Uterus (tissue), 2 donors: ENCODE data around the gene GPR6.

Experiments
- CTCF ChIP-seq, 4 experiments: fragments of 200-600 bp in 2 of 4; fragments of 450-650 bp in 2 of 4; sonication (generic) in 2 of 4; IDR thresholded peaks; one replicate each; pipeline ENCODE4 v1.5.1; 2016 to 2019; ENCODE audit warnings: antibody characterized with exemption in 4 of 4, mild to moderate bottlenecking in 2 of 4, moderate library complexity in 1 of 4
- POLR2A ChIP-seq, 2 donors: fragments of 450-650 bp; IDR thresholded peaks; one replicate each; pipeline ENCODE4 v1.6.1; 2016; ENCODE audit warnings: antibody characterized with exemption in 2 of 2, mild to moderate bottlenecking in 1 of 2, moderate library complexity in 1 of 2

GRCh38 chr6:109978174-109979032 is at the start of gene GPR6:
- TF ChIP-seq CTCF (IDR thresholded peaks at IDR 0.05) = no peak
- no peak for TF ChIP-seq POLR2A (IDR thresholded peaks at IDR 0.05)
